HEK293 (cell line): Measurements from ENCODE around the gene ADAD1.
A peak's percentile ranks its signal among the peaks of the same experiment; 100 is the strongest.

Source experiments
- CTCF ChIA-PET: fragments of 350-600 bp; formaldehyde crosslinking; extraction: SDS; loops from one replicate; lab custom pipeline; 2021; ENCODE audit warnings: antibody characterized with exemption; lab: Yijun Ruan, JAX
- POLR2A ChIA-PET: fragments of 300-600 bp; formaldehyde crosslinking; extraction: SDS; loops from one replicate; lab custom pipeline; 2020; ENCODE audit warnings: antibody characterized with exemption, inconsistent platforms; lab: Yijun Ruan, JAX
- H3K27ac ChIP-seq: fragments of 200-500 bp; sonication (Bioruptor generic); 2 replicates; pipeline ENCODE4 v1.5.1; 2014; ENCODE audit warnings: low read depth, low read length, control low read depth, inconsistent platforms; ENCODE audit errors: extremely low read depth
- H3K36me3 ChIP-seq, 2 experiments: fragments of 200-500 bp in 1 of 2; sonication (Bioruptor generic) in 1 of 2; 1 replicate in 1 of 2; 2 replicates in 1 of 2; pipeline ENCODE4 v1.5.1; 2014 to 2017; ENCODE audit warnings: inconsistent platforms in 2 of 2, low read length in 2 of 2; ENCODE audit not compliant: control insufficient read depth in 2 of 2, insufficient read depth in 1 of 2
- H3K4me1 ChIP-seq: fragments of 200-500 bp; sonication (Bioruptor generic); 2 replicates; pipeline ENCODE4 v1.5.1; 2014; ENCODE audit warnings: mild to moderate bottlenecking, low read length, inconsistent platforms; ENCODE audit not compliant: control insufficient read depth, insufficient read depth
- H3K4me3 ChIP-seq: 2 replicates; pipeline ENCODE4 v1.5.1; 2011; ENCODE audit warnings: low read depth, mild to moderate bottlenecking, control low read depth, low read length, moderate library complexity
- H3K9me3 ChIP-seq: fragments of 200-500 bp; sonication (Bioruptor generic); 2 replicates; pipeline ENCODE4 v1.5.1; 2014; ENCODE audit warnings: low read depth, low read length, inconsistent platforms; ENCODE audit not compliant: control insufficient read depth, insufficient read depth
- HIC1 ChIP-seq: fragments of 450-650 bp; formaldehyde crosslinking; IDR thresholded peaks from 2 replicates; pipeline ENCODE4 v1.5.1; 2016; ENCODE audit warnings: missing biosample characterization, missing genetic modification characterization
- HOXA7 ChIP-seq: sonication (generic); formaldehyde crosslinking; IDR thresholded peaks from 2 replicates; pipeline ENCODE4 v1.8.1; 2022; ENCODE audit warnings: missing genetic modification reagents, borderline replicate concordance
- HOXC10 ChIP-seq: sonication (generic); formaldehyde crosslinking; IDR thresholded peaks from 2 replicates; pipeline ENCODE4 v1.8.1; 2023; ENCODE audit warnings: mild to moderate bottlenecking, missing genetic modification reagents
- ZBTB20 ChIP-seq: fragments of 450-650 bp; formaldehyde crosslinking; IDR thresholded peaks from 2 replicates; pipeline ENCODE4 v1.5.1; 2016; ENCODE audit warnings: missing biosample characterization, missing genetic modification characterization
- ZNF211 ChIP-seq: fragments of 450-650 bp; formaldehyde crosslinking; IDR thresholded peaks from 2 replicates; pipeline ENCODE4 v1.5.1; 2016; ENCODE audit warnings: low read depth, missing biosample characterization, missing genetic modification characterization
- ZNF223 ChIP-seq: fragments of 450-650 bp; formaldehyde crosslinking; IDR thresholded peaks from 2 replicates; pipeline ENCODE4 v1.5.1; 2016; ENCODE audit warnings: missing biosample characterization, missing genetic modification characterization
- ZNF280D ChIP-seq: fragments of 450-650 bp; formaldehyde crosslinking; IDR thresholded peaks from 2 replicates; pipeline ENCODE4 v1.5.1; 2016; ENCODE audit warnings: missing biosample characterization, missing genetic modification characterization
- ZNF530 ChIP-seq: fragments of 450-650 bp; formaldehyde crosslinking; IDR thresholded peaks from 2 replicates; pipeline ENCODE4 v1.5.1; 2016; ENCODE audit warnings: low read depth, missing biosample characterization, missing genetic modification characterization
- ZNF596 ChIP-seq: fragments of 450-650 bp; IDR thresholded peaks from 2 replicates; pipeline ENCODE4 v1.5.0; 2018; ENCODE audit warnings: missing biosample characterization, mild to moderate bottlenecking, missing genetic modification characterization, moderate library complexity
- ZNF626 ChIP-seq: fragments of 450-650 bp; sonication (Bioruptor Pico); formaldehyde crosslinking; IDR thresholded peaks from 2 replicates; pipeline ENCODE4 v1.5.1; 2018; ENCODE audit warnings: missing biosample characterization, missing genetic modification characterization, inconsistent platforms
- ZNF654 ChIP-seq: fragments of 450-650 bp; formaldehyde crosslinking; IDR thresholded peaks from 2 replicates; pipeline ENCODE4 v1.5.1; 2016; ENCODE audit warnings: low read depth, missing biosample characterization, missing genetic modification characterization
- ZNF670 ChIP-seq: fragments of 450-650 bp; formaldehyde crosslinking; IDR thresholded peaks from 2 replicates; pipeline ENCODE4 v1.5.1; 2016; ENCODE audit warnings: missing biosample characterization, missing genetic modification characterization, low read depth
- ZNF830 ChIP-seq: fragments of 450-650 bp; IDR thresholded peaks from 2 replicates; pipeline ENCODE4 v1.5.0; 2018; ENCODE audit warnings: missing biosample characterization, missing genetic modification characterization, low read depth, mild to moderate bottlenecking, moderate library complexity
- ZSCAN23 ChIP-seq: fragments of 450-650 bp; formaldehyde crosslinking; IDR thresholded peaks from 2 replicates; pipeline ENCODE4 v1.5.1; 2016; ENCODE audit warnings: missing biosample characterization, missing genetic modification characterization
- ZSCAN5A ChIP-seq: fragments of 450-650 bp; formaldehyde crosslinking; IDR thresholded peaks from 2 replicates; pipeline ENCODE4 v1.5.1; 2016; ENCODE audit warnings: missing biosample characterization, missing genetic modification characterization
- TF ChIP-seq, protein P1 (sequence below): fragments of 450-650 bp; formaldehyde crosslinking; conservative IDR thresholded peaks from 2 replicates; pipeline ENCODE4 v1.5.1; 2016; ENCODE audit warnings: low read depth, missing biosample characterization, missing genetic modification characterization

The ADAD1 gene

DNA sequence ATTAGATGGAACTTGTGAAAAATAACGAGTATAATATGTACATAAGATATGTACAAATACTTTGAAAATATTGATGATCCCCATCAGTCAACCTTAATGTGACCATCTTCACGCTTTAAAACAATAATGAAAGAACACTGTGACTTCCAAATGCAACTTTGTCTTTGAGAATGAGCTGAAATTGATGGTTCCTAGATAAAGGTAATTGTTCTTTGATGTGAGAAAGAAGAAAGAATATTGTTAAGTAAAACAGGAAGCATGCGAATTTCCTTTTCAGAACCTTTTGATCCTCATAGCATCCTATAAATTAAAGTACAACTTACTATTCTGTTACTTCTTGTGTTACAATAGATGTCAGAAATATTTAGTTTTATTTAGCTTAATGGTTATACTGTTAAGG lies 55.5 kb downstream of the ADAD1 start:
- no peak overlapping the region for H3K4me3 ChIP-seq
- no peak for TF ChIP-seq ZSCAN23 (tag by site-specific recombination)
- TF ChIP-seq ZSCAN5A: no peak
- TF ChIP-seq ZNF211 (tag by site-specific recombination): no peak
- no peak for TF ChIP-seq HOXA7 (CRISPR knock-in tag)
- no peak for TF ChIP-seq ZNF530 (tag by site-specific recombination)
- no peak for TF ChIP-seq ZBTB20 (tag by site-specific recombination)
- no peak for TF ChIP-seq ZNF670 (tag by site-specific recombination)
- no peak for TF ChIP-seq ZNF280D (tag by site-specific recombination)
- TF ChIP-seq HOXC10 (CRISPR knock-in tag): no peak
- no peak for TF ChIP-seq ZNF626
- no peak for TF ChIP-seq ZNF596
- TF ChIP-seq ZNF830: no peak
- H3K36me3 ChIP-seq: no peaks in the 10 kb centered on the region
- no peaks in the 10 kb centered on the region for H3K4me1 ChIP-seq
- CTCF ChIA-PET: interaction anchor here (0.7 kb wide), 1 partner anchor 283 kb away, joined by 10 read pairs; no protein-coding TSS in a partner anchor
- POLR2A ChIA-PET: no interaction called here
- no peak overlapping the region for H3K27ac ChIP-seq
- no peaks in the 10 kb centered on the region for H3K9me3 ChIP-seq

- no peaks in the 10 kb centered on the region for H3K9me3 ChIP-seq
- CTCF ChIA-PET: interaction anchor here (0.5 to 0.7 kb wide), 2 partner anchors 127 to 1220 kb away, joined by 3 to 4 read pairs; no protein-coding TSS in a partner anchor
- POLR2A ChIA-PET: no interaction called here
- H3K27ac ChIP-seq: no peak overlapping the region
- H3K36me3 ChIP-seq: no peaks in the 10 kb centered on the region
- H3K4me1 ChIP-seq: no peaks in the 10 kb centered on the region
- TF ChIP-seq, protein P1, sequence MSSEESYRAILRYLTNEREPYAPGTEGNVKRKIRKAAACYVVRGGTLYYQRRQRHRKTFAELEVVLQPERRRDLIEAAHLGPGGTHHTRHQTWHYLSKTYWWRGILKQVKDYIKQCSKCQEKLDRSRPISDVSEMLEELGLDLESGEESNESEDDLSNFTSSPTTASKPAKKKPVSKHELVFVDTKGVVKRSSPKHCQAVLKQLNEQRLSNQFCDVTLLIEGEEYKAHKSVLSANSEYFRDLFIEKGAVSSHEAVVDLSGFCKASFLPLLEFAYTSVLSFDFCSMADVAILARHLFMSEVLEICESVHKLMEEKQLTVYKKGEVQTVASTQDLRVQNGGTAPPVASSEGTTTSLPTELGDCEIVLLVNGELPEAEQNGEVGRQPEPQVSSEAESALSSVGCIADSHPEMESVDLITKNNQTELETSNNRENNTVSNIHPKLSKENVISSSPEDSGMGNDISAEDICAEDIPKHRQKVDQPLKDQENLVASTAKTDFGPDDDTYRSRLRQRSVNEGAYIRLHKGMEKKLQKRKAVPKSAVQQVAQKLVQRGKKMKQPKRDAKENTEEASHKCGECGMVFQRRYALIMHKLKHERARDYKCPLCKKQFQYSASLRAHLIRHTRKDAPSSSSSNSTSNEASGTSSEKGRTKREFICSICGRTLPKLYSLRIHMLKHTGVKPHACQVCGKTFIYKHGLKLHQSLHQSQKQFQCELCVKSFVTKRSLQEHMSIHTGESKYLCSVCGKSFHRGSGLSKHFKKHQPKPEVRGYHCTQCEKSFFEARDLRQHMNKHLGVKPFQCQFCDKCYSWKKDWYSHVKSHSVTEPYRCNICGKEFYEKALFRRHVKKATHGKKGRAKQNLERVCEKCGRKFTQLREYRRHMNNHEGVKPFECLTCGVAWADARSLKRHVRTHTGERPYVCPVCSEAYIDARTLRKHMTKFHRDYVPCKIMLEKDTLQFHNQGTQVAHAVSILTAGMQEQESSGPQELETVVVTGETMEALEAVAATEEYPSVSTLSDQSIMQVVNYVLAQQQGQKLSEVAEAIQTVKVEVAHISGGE (tag by site-specific recombination): no peak
- TF ChIP-seq ZNF223: no peak
- TF ChIP-seq ZNF654 (tag by site-specific recombination): peak; percentile 39
- no peak for TF ChIP-seq HIC1
- no peak overlapping the region for H3K4me3 ChIP-seq
Observed at GRCh38 chr4:122450847-122451246, 72.0 kb downstream of the ADAD1 start.
